GM10266 (cell line): Measurements from ENCODE around the gene FAM120A.

ENCODE experiments used
- DNase-seq: peaks from one replicate; pipeline ENCODE4 v3.0.0; 2012; ENCODE audit errors: extremely low spot score
- CTCF ChIP-seq: IDR thresholded peaks from 2 replicates; pipeline ENCODE4 v1.5.1; 2012; ENCODE audit warnings: mild to moderate bottlenecking, low read depth; ENCODE audit not compliant: control insufficient read depth, insufficient read depth; ENCODE audit errors: missing control alignments

The FAM120A gene

GRCh38 chr9:93555370-93555769 is 103.9 kb downstream of the FAM120A start:
- no peak for DNase-seq

DNA sequence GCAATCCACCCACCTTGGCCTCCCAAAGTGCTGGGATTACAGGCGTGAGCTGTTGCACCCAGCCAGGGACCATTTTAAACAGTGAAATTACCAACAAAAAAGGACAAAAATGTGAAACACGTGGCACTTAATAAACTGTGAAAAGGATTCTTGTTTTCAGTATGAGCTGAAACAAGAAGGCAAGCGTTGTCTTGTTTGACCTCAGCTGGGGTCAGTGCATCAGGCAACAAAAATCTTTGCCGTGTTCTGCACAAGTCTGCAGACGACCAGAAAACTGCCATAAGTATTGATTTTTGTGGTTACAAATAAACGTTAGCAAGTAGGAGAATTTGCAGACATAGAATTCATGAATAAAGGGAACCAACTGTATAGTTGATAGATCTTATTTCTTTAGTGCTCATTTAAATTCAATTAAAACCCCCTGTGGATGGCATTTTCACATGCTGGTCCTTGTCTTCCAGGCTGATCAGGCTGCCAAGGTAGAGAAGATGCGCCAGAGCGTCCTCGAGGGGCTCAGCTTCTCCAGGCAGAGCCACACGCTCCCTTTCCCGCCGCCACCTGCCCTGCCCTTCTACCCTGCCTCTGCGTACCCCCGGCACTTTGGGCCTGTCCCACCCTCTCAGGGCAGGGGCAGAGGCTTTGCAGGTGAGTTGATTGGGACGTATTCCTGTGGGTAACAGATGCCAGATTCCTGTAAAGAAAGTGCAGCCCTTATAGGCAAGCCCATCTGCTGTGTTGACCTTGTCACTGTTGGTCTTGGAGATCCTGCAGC is 106.1 kb downstream of the FAM120A start:
- no peak for TF ChIP-seq CTCF

More at GRCh38 chr9:93555370-93555769, 103.9 kb downstream of the FAM120A start:
- TF ChIP-seq CTCF: no peak

DNA sequence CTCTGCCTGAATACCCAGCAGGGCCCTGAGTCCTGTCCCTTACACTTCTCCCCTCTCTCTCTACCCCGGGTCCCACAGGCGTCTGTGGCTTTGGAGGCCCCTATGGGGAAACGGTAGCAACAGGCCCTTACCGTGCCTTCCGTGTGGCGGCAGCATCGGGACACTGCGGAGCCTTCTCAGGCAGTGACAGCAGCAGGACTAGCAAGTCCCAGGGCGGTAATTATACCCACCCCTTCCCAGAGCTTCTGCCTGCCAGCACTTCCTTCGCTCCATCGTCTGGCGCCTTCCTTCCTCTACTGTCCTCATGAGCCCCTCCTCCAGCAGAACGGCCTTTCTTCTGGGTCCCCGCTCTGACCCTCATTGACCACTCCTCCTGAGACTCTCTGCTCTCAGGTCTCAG is 107.0 kb downstream of the FAM120A start:
- DNase-seq: no peak
- TF ChIP-seq CTCF: no peak

More for the DNA sequence above, 106.1 kb downstream of the FAM120A start:
- DNase-seq: no peak

DNA sequence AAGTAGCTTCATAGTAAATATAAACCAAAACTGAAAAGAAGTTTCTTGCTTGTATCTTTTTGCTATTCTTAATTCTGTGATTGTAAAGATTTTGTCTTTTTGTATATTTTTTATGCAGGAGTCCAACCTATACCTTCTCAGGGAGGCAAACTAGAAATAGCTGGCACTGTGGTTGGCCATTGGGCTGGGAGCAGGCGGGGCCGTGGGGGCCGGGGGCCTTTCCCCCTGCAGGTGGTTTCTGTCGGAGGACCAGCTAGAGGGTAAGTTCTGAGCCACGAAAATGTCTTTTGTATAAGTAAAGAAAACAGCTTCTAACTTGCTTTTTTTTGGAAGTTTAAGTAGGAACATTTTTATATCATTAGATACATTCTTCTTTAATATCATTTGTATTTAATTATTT is 109.5 kb downstream of the FAM120A start:
- no peak for TF ChIP-seq CTCF
- no peak for DNase-seq

- TF ChIP-seq CTCF: no peak
- DNase-seq: no peak
These were observed 110.7 kb downstream of the FAM120A start for GRCh38 chr9:93562157-93562556.

DNA sequence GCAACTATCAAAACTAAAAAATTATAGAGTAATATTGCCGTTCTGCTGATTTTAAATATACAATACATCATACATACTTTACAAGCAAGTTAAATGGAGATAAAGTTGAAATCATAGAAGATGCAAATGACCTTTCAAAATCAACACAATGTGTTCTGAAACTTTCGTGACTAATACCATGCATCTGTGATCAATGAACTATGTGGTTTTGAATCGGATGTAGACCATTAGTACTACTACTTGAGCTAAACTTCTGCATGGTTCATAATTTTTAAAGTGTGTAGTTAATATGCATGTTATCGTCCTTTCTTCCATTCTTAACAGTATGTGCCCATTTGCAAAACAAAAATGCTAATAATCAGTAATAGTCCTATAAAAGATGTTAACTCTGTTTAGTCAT is 113.6 kb downstream of the FAM120A start:
- no peak for DNase-seq
- TF ChIP-seq CTCF: no peak
